Natural killer cell (primary cell): ENCODE data around the gene RNF13. TPM values are rescaled to one million over a fixed set of nuclear protein-coding genes. Genes with fewer than 3 reads are reported as not detected.
"Not testable (repeated sequence)": the region's sequence is repeated elsewhere in the genome, so short reads cannot be mapped to it uniquely, and the experiment has no call there.

Source experiments
- ATAC-seq, 3 donors: fragments of 150-1000 bp in 2 of 3; fragments of 200-7000 bp in 1 of 3; cut with Tn5 transposase; 1 replicate in 1 of 3; 2 replicates in 2 of 3; pipeline ENCODE4 v1.10.0; 2021; ENCODE audit warnings: mild to moderate bottlenecking in 2 of 3, moderate library complexity in 2 of 3
- DNase-seq, 2 donors: peaks; one replicate each; pipeline versions ENCODE4 v3.0.0 to v3.0.0-alpha.2; 2013 to 2021; ENCODE audit warnings: mixed read lengths in 1 of 2
- H3K27ac ChIP-seq: one replicate; pipeline ENCODE4 v1.5.1; 2013; ENCODE audit warnings: mild to moderate bottlenecking, low read length
- H3K27me3 ChIP-seq: one replicate; pipeline ENCODE4 v1.6.1; 2013; ENCODE audit warnings: low read length; ENCODE audit not compliant: control insufficient read depth, insufficient read depth
- H3K36me3 ChIP-seq: one replicate; pipeline ENCODE4 v1.6.1; 2013; ENCODE audit warnings: low read length; ENCODE audit not compliant: control insufficient read depth, insufficient read depth
- H3K4me1 ChIP-seq: one replicate; pipeline ENCODE4 v1.6.1; 2013; ENCODE audit warnings: low read length; ENCODE audit not compliant: control insufficient read depth, insufficient read depth
- H3K4me3 ChIP-seq: one replicate; pipeline ENCODE4 v1.5.1; 2013; ENCODE audit warnings: low read length
- H3K9me3 ChIP-seq: one replicate; pipeline ENCODE4 v1.6.1; 2013; ENCODE audit warnings: low read length; ENCODE audit not compliant: control insufficient read depth, insufficient read depth
- H3K27ac Mint-ChIP-seq, 2 donors: one replicate each; pipeline ENCODE4 v1.8.0; 2022; ENCODE audit warnings: mild to moderate bottlenecking in 2 of 2, mixed read lengths in 2 of 2, moderate library complexity in 1 of 2
- H3K27me3 Mint-ChIP-seq, 2 donors: one replicate each; pipeline ENCODE4 v1.8.0; 2022; ENCODE audit warnings: low read depth in 2 of 2, mixed read lengths in 2 of 2
- H3K36me3 Mint-ChIP-seq: one replicate; pipeline ENCODE4 v1.8.0; 2022; ENCODE audit warnings: mixed read lengths
- H3K4me1 Mint-ChIP-seq, 2 donors: one replicate each; pipeline ENCODE4 v1.8.0; 2022; ENCODE audit warnings: mixed read lengths in 2 of 2
- H3K4me3 Mint-ChIP-seq: one replicate; pipeline ENCODE4 v1.8.0; 2022; ENCODE audit warnings: mild to moderate bottlenecking, moderate library complexity, mixed read lengths
- H3K9me3 Mint-ChIP-seq, 2 donors: one replicate each; pipeline ENCODE4 v1.8.0; 2022; ENCODE audit warnings: mixed read lengths in 2 of 2
- WGBS: methylation state at CpG from one replicate; pipeline ENCODE4 v1.1.7; 2013; ENCODE audit warnings: missing lambda C conversion rate; ENCODE audit not compliant: insufficient coverage; 5-methylcytosine and 5-hydroxymethylcytosine counted together
- intact Hi-C: fragments of 100-400 bp; cut with micrococcal nuclease; formaldehyde crosslinking; loops from one replicate; pipeline ENCODE4 v1.14.2; 2022
- total RNA-seq, 4 donors: library from RNA; stranded (reverse); fragments of 120-200 nt in 1 of 4; gene quantifications; one replicate each; pipeline versions ENCODE4 v1.2.3 to v1.2.4, GENCODE V29; 2013 to 2022
- TF ChIP-seq, protein P1 (sequence below): fragments of 200-600 bp; IDR thresholded peaks from one replicate; pipeline ENCODE4 v1.8.0; 2022; ENCODE audit warnings: antibody characterized with exemption

The RNF13 gene
- total RNA-seq, 3 donors from 2014 or later (not counting 1 experiment from before 2014, with no cell fraction given) = 57.4 to 69.7 (median 66.6) TPM

DNA sequence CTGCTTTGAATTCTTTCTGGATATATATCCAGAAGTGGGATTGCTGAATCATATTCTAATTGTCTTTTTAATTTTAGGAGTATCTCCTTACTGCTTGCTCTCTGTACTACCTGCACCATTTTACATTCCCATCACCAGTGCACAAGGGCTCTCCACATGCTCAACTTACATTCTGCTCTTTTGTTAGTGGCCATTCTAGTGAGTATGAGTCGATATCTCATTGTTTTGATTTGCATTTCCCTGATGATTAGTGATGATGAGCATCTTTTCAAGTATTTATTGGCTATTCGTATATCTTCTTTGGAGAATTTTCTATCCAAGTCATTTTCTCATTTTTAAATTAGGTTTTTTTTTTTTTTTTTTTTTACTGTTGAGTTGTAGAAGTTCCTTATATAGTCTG lies 128.2 kb downstream of the RNF13 start:
- ATAC-seq (no peak), DNase-seq (no peak)
- Mint-ChIP-seq H3K4me3 (no peak overlapping the region), H3K27me3 (no peaks in the 10 kb centered on the region), H3K9me3 (no peaks in the 10 kb centered on the region), H3K27ac (peak overlapping the region in 1 of 2 donors; percentile 5), H3K36me3 (no peaks in the 10 kb centered on the region), H3K4me1 (peaks cover 29 to 36% of the 10 kb centered on the region in 2 donors)
- peaks cover 2% of the 10 kb centered on the region for H3K36me3 ChIP-seq
- H3K27me3 ChIP-seq = no peaks in the 10 kb centered on the region
- intact Hi-C loops = no loop called here
- TF ChIP-seq, protein P1, sequence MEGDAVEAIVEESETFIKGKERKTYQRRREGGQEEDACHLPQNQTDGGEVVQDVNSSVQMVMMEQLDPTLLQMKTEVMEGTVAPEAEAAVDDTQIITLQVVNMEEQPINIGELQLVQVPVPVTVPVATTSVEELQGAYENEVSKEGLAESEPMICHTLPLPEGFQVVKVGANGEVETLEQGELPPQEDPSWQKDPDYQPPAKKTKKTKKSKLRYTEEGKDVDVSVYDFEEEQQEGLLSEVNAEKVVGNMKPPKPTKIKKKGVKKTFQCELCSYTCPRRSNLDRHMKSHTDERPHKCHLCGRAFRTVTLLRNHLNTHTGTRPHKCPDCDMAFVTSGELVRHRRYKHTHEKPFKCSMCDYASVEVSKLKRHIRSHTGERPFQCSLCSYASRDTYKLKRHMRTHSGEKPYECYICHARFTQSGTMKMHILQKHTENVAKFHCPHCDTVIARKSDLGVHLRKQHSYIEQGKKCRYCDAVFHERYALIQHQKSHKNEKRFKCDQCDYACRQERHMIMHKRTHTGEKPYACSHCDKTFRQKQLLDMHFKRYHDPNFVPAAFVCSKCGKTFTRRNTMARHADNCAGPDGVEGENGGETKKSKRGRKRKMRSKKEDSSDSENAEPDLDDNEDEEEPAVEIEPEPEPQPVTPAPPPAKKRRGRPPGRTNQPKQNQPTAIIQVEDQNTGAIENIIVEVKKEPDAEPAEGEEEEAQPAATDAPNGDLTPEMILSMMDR = no peak
- no peaks in the 10 kb centered on the region for H3K4me1 ChIP-seq
- H3K27ac ChIP-seq = no peak overlapping the region
- no CpG with 5 or more reads among the region's 2 CpGs for WGBS
- no peaks in the 10 kb centered on the region for H3K9me3 ChIP-seq
- no peak overlapping the region for H3K4me3 ChIP-seq

DNA sequence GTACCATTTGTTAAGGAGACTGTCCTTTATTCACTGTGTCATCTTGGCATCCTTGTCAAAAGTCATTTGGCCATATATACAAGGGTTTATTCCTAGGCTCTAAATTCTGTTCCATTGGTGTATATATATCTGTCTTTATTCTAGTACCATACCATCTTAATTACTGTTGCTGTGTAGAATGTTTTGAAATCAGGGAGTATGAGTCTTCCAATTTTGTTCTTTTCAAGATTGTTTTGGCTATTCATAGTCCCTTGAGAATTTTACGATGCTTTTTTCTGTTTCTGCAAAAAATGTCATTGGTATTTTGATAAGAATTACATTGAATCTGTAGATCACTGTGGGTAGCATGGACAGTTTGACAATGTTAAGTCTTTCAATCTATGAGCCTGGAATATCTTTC lies 128.9 kb downstream of the RNF13 start:
- H3K36me3 Mint-ChIP-seq = no peaks in the 10 kb centered on the region

DNA sequence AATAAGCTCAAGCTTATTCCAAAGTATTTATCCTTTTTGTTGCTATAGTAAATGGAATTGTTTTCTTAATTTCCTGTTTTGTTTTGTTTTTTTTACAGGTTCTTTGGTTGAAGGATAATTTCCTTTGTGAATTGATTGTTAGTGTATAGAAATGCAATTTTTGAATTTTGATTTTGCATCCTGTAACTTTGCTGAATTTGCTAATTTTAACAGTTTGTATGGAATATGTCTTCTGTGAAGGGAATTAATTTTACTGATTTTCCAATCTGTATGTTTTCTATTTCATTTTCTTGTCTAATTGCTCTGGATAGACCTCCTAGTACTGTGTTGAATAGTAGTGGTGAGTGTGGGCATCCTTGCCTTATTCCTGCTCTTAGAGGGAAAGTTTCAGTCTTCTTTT lies 129.4 kb downstream of the RNF13 start:
- Mint-ChIP-seq H3K4me3 (no peak overlapping the region), H3K4me1 (peaks cover 30 to 42% of the 10 kb centered on the region in 2 donors), H3K9me3 (no peaks in the 10 kb centered on the region), H3K27ac (no peak overlapping the region), H3K36me3 (no peaks in the 10 kb centered on the region), H3K27me3 (no peaks in the 10 kb centered on the region)
- peaks cover 2% of the 10 kb centered on the region for H3K36me3 ChIP-seq
- no peaks in the 10 kb centered on the region for H3K27me3 ChIP-seq
- intact Hi-C loops = no loop called here
- ATAC-seq (no peak), DNase-seq (no peak)
- H3K27ac ChIP-seq = no peak overlapping the region
- H3K4me1 ChIP-seq = no peaks in the 10 kb centered on the region
- no peaks in the 10 kb centered on the region for H3K9me3 ChIP-seq
- H3K4me3 ChIP-seq = no peak overlapping the region
- TF ChIP-seq, protein P1 = no peak

More for the DNA sequence above, 128.9 kb downstream of the RNF13 start:
- Mint-ChIP-seq H3K4me3 (no peak overlapping the region), H3K27me3 (no peaks in the 10 kb centered on the region), H3K4me1 (peaks cover 29 to 37% of the 10 kb centered on the region in 2 donors), H3K27ac (no peak overlapping the region), H3K9me3 (no peaks in the 10 kb centered on the region)
- Histone ChIP-seq H3K9me3 (no peaks in the 10 kb centered on the region), H3K4me3 (no peak overlapping the region), H3K27ac (no peak overlapping the region), H3K27me3 (no peaks in the 10 kb centered on the region), H3K36me3 (peaks cover 2% of the 10 kb centered on the region), H3K4me1 (no peaks in the 10 kb centered on the region)
- intact Hi-C loops = no loop called here
- 100% methylated on average over 1 of the region's 1 CpG for WGBS
- TF ChIP-seq, protein P1 = no peak
- ATAC-seq (no peak), DNase-seq (no peak)

DNA sequence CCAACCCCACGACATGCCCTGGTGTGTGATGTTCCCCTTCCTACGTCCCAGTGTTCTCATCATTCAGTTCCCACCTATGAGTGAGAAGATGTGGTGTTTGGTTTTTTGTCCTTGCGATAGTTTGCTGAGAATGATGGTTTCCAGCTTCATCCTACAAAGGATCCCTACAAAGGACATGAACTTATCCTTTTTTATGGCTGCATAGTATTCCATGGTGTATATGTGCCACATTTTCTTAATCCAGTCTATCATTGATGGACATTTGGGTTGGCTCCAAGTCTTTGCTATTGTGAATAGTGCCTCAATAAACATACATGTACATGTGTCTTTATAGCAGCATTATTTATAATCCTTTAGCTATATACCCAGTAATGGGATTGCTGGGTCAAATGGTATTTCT lies 131.0 kb downstream of the RNF13 start:
- H3K9me3 Mint-ChIP-seq, H3K9me3 ChIP-seq, H3K27ac ChIP-seq, H3K4me1 ChIP-seq, H3K27me3 ChIP-seq, H3K27ac Mint-ChIP-seq, H3K4me3 Mint-ChIP-seq, H3K4me3 ChIP-seq, ATAC-seq, H3K27me3 Mint-ChIP-seq, H3K36me3 ChIP-seq, intact Hi-C loops, DNase-seq, H3K36me3 Mint-ChIP-seq: not testable (repeated sequence)
- H3K4me1 Mint-ChIP-seq = peaks cover 30 to 52% of the 10 kb centered on the region in 2 donors
- no CpG with 5 or more reads among the region's 3 CpGs for whole genome bisulfite sequencing
